ACC112 (cell line): ENCODE results near the gene OSBP2.

Experiments used
- H2AFZ ChIP-seq: fragments of 200-600 bp; sonication (generic); one replicate; pipeline ENCODE4 v1.6.0; 2017; ENCODE audit warnings: antibody characterized with exemption, low read length; ENCODE audit not compliant: unreplicated experiment
- H3K27ac ChIP-seq: fragments of 200-600 bp; sonication (generic); 2 replicates; pipeline ENCODE4 v1.5.1; 2014; ENCODE audit warnings: low read depth, mild to moderate bottlenecking, antibody characterized with exemption, low read length, moderate library complexity
- H3K27me3 ChIP-seq: fragments of 200-600 bp; sonication (generic); 2 replicates; pipeline ENCODE4 v1.6.1; 2014; ENCODE audit warnings: mild to moderate bottlenecking, antibody characterized with exemption, low read length, moderate library complexity, mixed read lengths; ENCODE audit not compliant: insufficient read depth
- H3K36me3 ChIP-seq: fragments of 200-600 bp; sonication (generic); 2 replicates; pipeline ENCODE4 v1.6.1; 2016; ENCODE audit warnings: mild to moderate bottlenecking, antibody characterized with exemption, low read length, moderate library complexity, mixed read lengths; ENCODE audit not compliant: insufficient read depth
- H3K4me1 ChIP-seq: fragments of 200-600 bp; sonication (generic); one replicate; pipeline ENCODE4 v1.6.1; 2016; ENCODE audit warnings: low read length, mixed read lengths; ENCODE audit not compliant: insufficient read depth, unreplicated experiment, control insufficient read depth
- H3K4me3 ChIP-seq: fragments of 200-600 bp; sonication (generic); 2 replicates; pipeline ENCODE4 v1.5.1; 2014; ENCODE audit warnings: mild to moderate bottlenecking, low read depth, low read length
- H3K79me2 ChIP-seq: fragments of 200-600 bp; sonication (generic); one replicate; pipeline ENCODE4 v1.6.0; 2016; ENCODE audit warnings: low read length; ENCODE audit not compliant: control insufficient read depth, unreplicated experiment, insufficient read depth

OSBP2 gene

DNA sequence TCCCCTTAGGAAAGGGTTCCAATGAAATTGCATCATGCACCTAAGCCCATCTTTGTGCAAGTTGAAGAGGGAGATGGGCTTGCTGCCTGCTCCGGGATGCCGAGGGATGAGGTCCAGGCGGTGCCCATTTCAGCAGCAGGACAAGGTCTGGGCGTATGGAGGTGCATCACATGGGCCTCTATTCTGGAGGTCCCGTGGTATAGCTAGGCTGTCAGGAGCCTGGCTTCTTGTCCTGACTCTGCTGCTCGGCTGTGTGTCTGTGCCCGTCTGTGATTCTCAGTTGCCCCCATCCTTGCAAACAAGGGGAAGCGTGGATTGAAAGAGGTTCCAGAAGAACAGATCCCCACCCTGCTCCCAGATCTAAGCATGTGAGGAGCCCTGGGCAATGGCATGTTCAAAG lies 130.0 kb downstream of the OSBP2 start:
- H3K36me3 ChIP-seq, result no peaks in the 10 kb centered on the region
- H3K4me1 ChIP-seq, result peaks cover 4% of the 10 kb centered on the region
- no peaks in the 10 kb centered on the region for H3K79me2 ChIP-seq
- H3K27ac ChIP-seq, result no peak overlapping the region
- no peak overlapping the region for H2AFZ ChIP-seq
- peaks cover 4% of the 10 kb centered on the region; the same call in 1 of the 2 replicates for H3K27me3 ChIP-seq
- H3K4me3 ChIP-seq, result no peak overlapping the region

- peaks cover 13% of the 10 kb centered on the region for H3K4me1 ChIP-seq
Observed at GRCh38 chr22:30825711-30826505, 131.2 kb downstream of the OSBP2 start.

GRCh38 chr22:30826670-30827355 lies 132.1 kb downstream of the OSBP2 start:
- Histone ChIP-seq H3K4me1 (peaks cover 22% of the 10 kb centered on the region), H3K36me3 (no peaks in the 10 kb centered on the region), H3K4me3 (no peak overlapping the region), H3K79me2 (no peaks in the 10 kb centered on the region), H3K27ac (no peak overlapping the region), H3K27me3 (peaks cover 4% of the 10 kb centered on the region; the same call in 1 of the 2 replicates), H2AFZ (no peak overlapping the region)

More at GRCh38 chr22:30825711-30826505, 131.2 kb downstream of the OSBP2 start:
- Histone ChIP-seq H3K27ac (no peak overlapping the region), H3K4me3 (no peak overlapping the region), H3K27me3 (peaks cover 4% of the 10 kb centered on the region; the same call in 1 of the 2 replicates), H3K79me2 (no peaks in the 10 kb centered on the region), H3K36me3 (no peaks in the 10 kb centered on the region), H2AFZ (no peak overlapping the region)

- Histone ChIP-seq H3K27ac (no peak overlapping the region), H3K4me3 (no peak overlapping the region), H3K36me3 (no peaks in the 10 kb centered on the region), H3K4me1 (peaks cover 22% of the 10 kb centered on the region), H3K27me3 (peaks cover 2% of the 10 kb centered on the region; the same call in 1 of the 2 replicates), H2AFZ (no peak overlapping the region), H3K79me2 (no peaks in the 10 kb centered on the region)
Observed at GRCh38 chr22:30827646-30828045, 133.0 kb downstream of the OSBP2 start.

GRCh38 chr22:30828187-30829155 lies 133.8 kb downstream of the OSBP2 start:
- Histone ChIP-seq H3K4me1 (peaks cover 22% of the 10 kb centered on the region), H3K27ac (no peak overlapping the region), H3K27me3 (no peaks in the 10 kb centered on the region), H2AFZ (no peak overlapping the region), H3K4me3 (no peak overlapping the region), H3K36me3 (no peaks in the 10 kb centered on the region), H3K79me2 (no peaks in the 10 kb centered on the region)

DNA sequence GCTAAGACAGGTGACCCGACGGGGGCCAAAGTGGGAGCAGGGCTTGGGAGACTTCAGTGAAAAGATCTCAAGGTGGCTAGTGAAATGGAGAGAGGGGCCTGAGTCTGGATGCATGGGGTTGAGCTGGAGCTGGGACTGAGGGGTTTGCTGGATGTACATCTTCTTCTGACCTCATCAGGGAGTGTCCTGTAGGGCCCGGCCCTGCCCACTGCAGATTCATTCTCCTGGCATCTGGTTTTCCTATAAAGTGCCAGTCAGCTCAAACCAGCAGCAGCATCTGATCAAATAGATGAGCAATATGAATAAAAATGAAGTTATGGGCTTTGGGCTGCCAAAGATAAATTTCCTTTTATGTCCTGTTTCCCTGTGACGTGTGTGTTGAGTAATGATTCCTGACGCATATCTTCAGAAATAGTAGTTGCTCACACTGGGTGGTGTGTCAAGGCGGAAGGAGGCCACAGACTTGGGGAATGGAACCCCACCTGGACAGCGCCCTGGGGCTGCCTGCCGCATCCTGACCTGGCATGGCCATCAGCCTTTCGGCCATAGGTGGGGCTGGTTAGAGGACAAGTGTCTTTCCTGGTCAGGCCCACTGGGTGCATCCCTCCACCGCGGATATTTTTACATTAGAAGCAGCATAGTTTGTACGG lies 135.4 kb downstream of the OSBP2 start:
- Histone ChIP-seq H3K27ac (peak overlapping the region; percentile 99), H3K36me3 (no peaks in the 10 kb centered on the region), H3K79me2 (no peaks in the 10 kb centered on the region), H3K4me3 (peak overlapping the region; percentile 45; the same call in 1 of the 2 replicates), H3K4me1 (peaks cover 22% of the 10 kb centered on the region), H2AFZ (no peak overlapping the region), H3K27me3 (no peaks in the 10 kb centered on the region)

DNA sequence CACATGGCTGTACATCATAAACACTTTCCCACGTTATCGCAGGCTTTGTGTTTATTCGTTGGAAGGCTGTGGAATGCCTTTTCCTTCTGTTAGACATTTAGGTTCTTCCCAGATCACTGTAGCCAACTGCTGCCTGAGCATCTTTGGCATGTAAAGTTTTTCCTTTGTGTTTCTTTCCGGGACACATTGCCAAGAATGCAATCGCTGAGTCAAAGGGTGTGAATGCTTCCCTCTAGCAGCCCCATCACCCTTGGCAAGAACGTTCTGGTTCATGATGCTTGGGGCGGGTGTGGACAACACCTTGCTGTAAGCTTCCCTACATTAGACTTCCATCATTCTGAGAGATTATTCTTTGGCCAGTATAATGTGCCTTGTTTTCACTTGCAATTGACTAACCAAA lies 136.2 kb downstream of the OSBP2 start:
- Histone ChIP-seq H3K36me3 (no peaks in the 10 kb centered on the region), H3K27ac (peak overlapping the region; percentile 99), H2AFZ (no peak overlapping the region), H3K4me1 (peaks cover 22% of the 10 kb centered on the region), H3K27me3 (no peaks in the 10 kb centered on the region), H3K79me2 (no peaks in the 10 kb centered on the region), H3K4me3 (peak overlapping the region; percentile 45; the same call in 1 of the 2 replicates)

DNA sequence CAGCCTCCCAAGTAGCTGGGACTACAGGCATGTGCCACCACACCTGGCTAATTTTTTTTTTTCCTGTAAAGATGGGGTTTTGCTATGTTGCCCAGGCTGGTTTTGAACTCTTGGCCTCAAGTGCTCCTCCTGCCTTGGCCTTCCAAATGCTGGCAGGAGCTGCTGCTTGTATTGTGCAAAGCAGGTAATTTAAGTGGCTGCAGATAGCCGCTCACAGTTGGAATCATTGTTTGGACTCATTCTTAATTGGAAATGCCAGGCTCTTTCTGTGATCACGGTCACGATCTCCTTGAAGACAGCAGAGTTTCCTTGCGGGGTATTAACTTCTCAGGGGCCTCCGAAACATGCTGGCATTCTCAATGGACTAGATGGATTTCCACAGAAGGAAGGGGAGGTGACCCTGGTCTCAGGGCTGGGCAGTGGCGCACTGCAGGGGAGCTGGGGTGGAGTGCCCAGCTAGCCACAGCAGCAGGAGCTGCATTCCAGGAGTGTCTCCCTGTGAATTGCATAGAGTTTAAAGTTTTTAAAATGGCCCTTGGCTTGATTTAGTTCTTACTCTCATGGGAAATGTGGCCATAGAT lies 137.8 kb downstream of the OSBP2 start:
- H3K79me2 ChIP-seq, result no peaks in the 10 kb centered on the region
- H3K4me3 ChIP-seq, result no peak overlapping the region
- H3K4me1 ChIP-seq, result peaks cover 22% of the 10 kb centered on the region
- H3K27ac ChIP-seq, result no peak overlapping the region
- no peaks in the 10 kb centered on the region for H3K36me3 ChIP-seq
- H2AFZ ChIP-seq, result no peak overlapping the region
- H3K27me3 ChIP-seq, result no peaks in the 10 kb centered on the region

DNA sequence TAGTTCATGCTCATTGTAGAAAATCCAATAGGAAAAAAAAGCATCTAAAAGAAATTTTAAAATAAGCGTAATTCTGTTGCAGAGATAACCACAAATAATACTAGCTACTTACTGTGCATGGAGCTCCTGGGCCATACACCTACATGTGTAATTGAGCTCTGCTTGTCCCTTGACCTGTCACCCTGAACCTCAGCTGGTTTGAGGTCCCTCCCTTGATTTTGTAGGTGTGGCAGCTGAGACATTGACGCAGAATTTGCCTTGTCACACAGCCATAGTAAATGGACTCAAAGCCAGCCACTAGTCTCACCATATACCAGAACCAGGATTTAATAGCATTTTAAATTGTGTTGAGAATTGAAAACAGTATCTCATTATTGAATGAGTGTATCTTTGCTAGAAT lies 138.6 kb downstream of the OSBP2 start:
- Histone ChIP-seq H3K4me1 (peaks cover 22% of the 10 kb centered on the region), H3K36me3 (no peaks in the 10 kb centered on the region), H2AFZ (no peak overlapping the region), H3K27ac (no peak overlapping the region), H3K27me3 (no peaks in the 10 kb centered on the region), H3K4me3 (no peak overlapping the region), H3K79me2 (no peaks in the 10 kb centered on the region)
